ENCODE measurements around the gene DTNBP1. TPM values are rescaled to one million over a fixed set of nuclear protein-coding genes. Genes with fewer than 3 reads are reported as not detected.
A peak's percentile ranks its signal among the peaks of the same experiment; 100 is the strongest.

Gene DTNBP1
- total RNA-seq, 4 donors from 2014 or later: 5.2 to 14.7 (median 7.5) TPM

DNA sequence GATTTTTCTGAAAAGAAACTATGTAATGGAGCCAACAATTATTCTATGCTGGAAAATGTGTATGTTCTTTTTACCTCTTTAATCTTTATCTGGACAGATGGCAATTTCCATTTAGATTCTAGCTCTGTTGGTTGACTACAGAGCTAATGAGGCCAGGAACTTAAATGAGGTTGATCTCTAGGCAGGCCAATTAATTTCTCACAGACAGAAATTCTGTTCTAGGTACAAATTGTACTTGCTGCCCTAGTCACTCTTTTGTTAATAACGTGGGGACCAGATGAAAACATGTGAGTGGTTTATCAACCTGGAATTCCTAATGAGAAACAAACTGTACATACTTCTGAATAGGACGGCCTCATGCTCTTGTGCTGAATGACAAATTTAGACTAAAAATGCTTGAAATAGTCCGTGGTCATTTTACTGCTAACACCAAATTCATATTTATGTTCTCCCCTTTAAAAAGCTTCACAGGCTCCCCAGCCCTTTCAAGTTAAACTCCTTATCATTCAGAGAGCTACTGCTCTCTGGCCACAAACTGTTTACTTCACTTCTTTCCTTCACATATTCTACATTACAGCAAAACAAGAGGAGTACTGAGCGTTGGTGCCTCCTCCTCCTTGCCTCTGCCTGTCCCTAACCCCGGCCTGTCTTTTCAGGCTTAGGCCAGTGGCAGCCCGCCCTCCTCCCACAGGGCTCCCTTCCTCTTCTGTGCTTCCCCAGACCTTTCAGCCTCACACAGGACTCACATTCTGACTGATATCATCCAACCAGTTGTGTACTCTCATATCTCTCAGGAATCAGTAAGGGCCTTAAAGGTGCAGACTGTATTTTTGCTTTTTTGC, 41.4 kb downstream of the DTNBP1 start:
- no peaks in the 10 kb centered on the region for H3K27me3 ChIP-seq
- peak overlapping the region in 3 of 4 donors; percentile 42 to 45 (median 44) for H3K27ac ChIP-seq
- DNase-seq: no peak
- intact Hi-C loops (cut with DNase I): no loop called here
- TF ChIP-seq POLR2A (IDR thresholded peaks at IDR 0.05): no peak
- TF ChIP-seq, protein P1, sequence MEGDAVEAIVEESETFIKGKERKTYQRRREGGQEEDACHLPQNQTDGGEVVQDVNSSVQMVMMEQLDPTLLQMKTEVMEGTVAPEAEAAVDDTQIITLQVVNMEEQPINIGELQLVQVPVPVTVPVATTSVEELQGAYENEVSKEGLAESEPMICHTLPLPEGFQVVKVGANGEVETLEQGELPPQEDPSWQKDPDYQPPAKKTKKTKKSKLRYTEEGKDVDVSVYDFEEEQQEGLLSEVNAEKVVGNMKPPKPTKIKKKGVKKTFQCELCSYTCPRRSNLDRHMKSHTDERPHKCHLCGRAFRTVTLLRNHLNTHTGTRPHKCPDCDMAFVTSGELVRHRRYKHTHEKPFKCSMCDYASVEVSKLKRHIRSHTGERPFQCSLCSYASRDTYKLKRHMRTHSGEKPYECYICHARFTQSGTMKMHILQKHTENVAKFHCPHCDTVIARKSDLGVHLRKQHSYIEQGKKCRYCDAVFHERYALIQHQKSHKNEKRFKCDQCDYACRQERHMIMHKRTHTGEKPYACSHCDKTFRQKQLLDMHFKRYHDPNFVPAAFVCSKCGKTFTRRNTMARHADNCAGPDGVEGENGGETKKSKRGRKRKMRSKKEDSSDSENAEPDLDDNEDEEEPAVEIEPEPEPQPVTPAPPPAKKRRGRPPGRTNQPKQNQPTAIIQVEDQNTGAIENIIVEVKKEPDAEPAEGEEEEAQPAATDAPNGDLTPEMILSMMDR (IDR thresholded peaks at IDR 0.05): no peak
- peaks cover 6 to 34% (median 20%) of the 10 kb centered on the region in 3 donors for H3K4me1 ChIP-seq
- peaks cover 0 to 21% (median 0%) of the 10 kb centered on the region in 3 donors for H3K36me3 ChIP-seq
- H3K4me3 ChIP-seq: no peak overlapping the region
- 31 to 37% methylated on average over 6 of the region's 6 CpGs for WGBS, 2 donors
- H3K9me3 ChIP-seq: no peaks in the 10 kb centered on the region

DNA sequence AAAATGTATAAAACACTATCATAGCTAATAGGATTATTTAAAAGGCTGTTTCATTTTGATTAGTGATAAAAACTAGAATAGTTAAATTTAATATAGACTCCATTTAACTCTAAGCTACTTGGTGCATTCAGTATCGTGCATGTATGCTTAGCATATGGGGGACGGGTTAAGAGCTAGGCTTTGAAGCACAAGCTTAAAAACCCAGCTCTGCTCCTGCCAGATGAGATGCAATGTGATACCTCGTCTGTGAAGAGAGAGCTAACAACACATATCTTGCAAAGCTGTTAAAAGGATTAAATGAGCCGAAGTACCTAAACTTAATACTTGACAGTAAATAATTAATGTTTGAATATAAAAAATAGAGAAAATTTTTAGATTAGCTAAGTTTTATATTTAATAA, 42.2 kb downstream of the DTNBP1 start:
- H3K4me1 ChIP-seq: peaks cover 6 to 42% (median 20%) of the 10 kb centered on the region in 3 donors
- H3K27ac ChIP-seq: no peak overlapping the region
- DNase-seq: no peak
- H3K9me3 ChIP-seq: no peaks in the 10 kb centered on the region
- WGBS, 2 donors: 82 to 85% methylated on average over 4 of the region's 4 CpGs
- peaks cover 0 to 13% (median 0%) of the 10 kb centered on the region in 3 donors for H3K36me3 ChIP-seq
- intact Hi-C loops (cut with DNase I): no loop called here
- H3K27me3 ChIP-seq: no peaks in the 10 kb centered on the region
- TF ChIP-seq, protein P1 (IDR thresholded peaks at IDR 0.05): no peak
- no peak for TF ChIP-seq POLR2A (IDR thresholded peaks at IDR 0.05)
- no peak overlapping the region for H3K4me3 ChIP-seq

DNA sequence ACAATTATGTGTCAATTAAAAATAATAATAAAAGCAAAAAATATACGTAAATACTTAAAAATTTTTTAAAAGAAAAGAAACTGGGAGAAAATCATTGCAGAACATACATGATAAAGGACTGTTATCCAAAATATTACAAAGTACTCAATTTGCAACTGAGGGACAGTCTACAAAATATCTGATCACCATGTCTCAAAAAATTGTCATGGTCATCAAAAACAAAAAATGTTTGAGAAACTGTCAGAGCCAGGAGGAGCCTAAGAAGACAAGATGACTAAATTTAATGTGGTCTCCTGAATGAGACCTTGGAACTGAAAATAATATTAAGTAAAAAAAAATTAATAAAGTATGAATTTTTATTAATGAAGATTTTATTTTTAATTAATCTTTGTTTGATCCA, 43.5 kb downstream of the DTNBP1 start:
- no peak overlapping the region for H3K27ac ChIP-seq
- WGBS, 2 donors: 91 to 97% methylated on average over 1 of the region's 1 CpG
- no peaks in the 10 kb centered on the region for H3K27me3 ChIP-seq
- TF ChIP-seq POLR2A (IDR thresholded peaks at IDR 0.05): no peak
- TF ChIP-seq, protein P1 (IDR thresholded peaks at IDR 0.05): no peak
- no peak for DNase-seq
- no peak overlapping the region for H3K4me3 ChIP-seq
- intact Hi-C loops (cut with DNase I): loop anchor here (10.0 kb wide), 1 partner anchor 105 kb away; no protein-coding TSS in a partner anchor
- peaks cover 6 to 43% (median 20%) of the 10 kb centered on the region in 3 donors for H3K4me1 ChIP-seq
- H3K9me3 ChIP-seq: no peaks in the 10 kb centered on the region
- peaks cover 0 to 10% (median 0%) of the 10 kb centered on the region in 3 donors for H3K36me3 ChIP-seq

DNA sequence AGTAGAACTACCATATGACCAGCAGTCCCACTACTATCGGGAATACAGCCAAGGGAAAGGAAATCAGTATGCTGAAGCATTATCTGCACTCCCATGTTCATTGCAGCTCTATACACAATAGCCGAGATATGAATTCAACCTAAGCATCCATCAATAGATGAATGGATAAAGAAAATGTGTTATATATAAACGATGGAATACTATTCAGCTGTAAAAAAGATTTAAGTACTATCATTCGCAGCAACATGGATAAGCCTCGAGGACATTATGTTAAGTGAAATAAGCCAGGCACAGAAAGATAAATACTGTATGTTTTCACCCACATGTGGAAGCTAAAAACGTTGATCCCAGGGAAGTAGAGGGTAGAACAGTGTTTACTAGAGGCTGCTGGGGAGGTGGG, 44.1 kb downstream of the DTNBP1 start:
- Histone ChIP-seq H3K27ac (no peak overlapping the region), H3K9me3 (no peaks in the 10 kb centered on the region), H3K27me3 (no peaks in the 10 kb centered on the region), H3K4me1 (peaks cover 6 to 43% (median 20%) of the 10 kb centered on the region in 3 donors), H3K36me3 (peaks cover 0 to 10% (median 0%) of the 10 kb centered on the region in 3 donors), H3K4me3 (no peak overlapping the region)
- intact Hi-C loops (cut with DNase I): loop anchor here (10.0 kb wide), 1 partner anchor 104 kb away; no protein-coding TSS in a partner anchor
- DNase-seq: no peak
- TF ChIP-seq POLR2A (IDR thresholded peaks at IDR 0.05): no peak
- TF ChIP-seq, protein P1 (IDR thresholded peaks at IDR 0.05): no peak
- WGBS, 2 donors: 96% methylated on average over 6 of the region's 6 CpGs

DNA sequence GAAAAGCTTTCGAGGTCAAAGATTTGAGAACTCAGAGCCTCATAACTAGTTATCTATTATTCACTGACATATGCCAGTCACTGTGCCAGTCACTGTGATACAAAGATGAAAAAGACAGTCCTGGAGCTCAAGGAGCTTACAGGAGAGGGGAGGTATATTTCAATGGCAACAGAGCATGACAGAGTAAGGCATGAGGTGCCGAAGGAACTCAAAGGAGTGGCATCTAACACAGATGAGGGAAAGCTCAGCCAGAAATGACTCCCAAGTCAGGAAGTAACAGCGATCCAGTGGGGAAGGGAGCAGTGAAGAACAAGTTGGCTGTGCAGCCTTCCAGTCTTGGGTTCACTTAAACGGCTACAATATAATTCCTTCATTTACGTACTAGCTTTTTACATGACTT, 46.6 kb downstream of the DTNBP1 start:
- WGBS, 2 donors: 56 to 70% methylated on average over 5 of the region's 5 CpGs
- Histone ChIP-seq H3K27ac (no peak overlapping the region), H3K27me3 (no peaks in the 10 kb centered on the region), H3K36me3 (peaks cover 0 to 22% (median 0%) of the 10 kb centered on the region in 3 donors), H3K4me1 (peaks cover under 1 to 24% (median 3%) of the 10 kb centered on the region in 3 donors), H3K4me3 (no peak overlapping the region), H3K9me3 (no peaks in the 10 kb centered on the region)
- intact Hi-C loops (cut with DNase I): loop anchor here (10.0 kb wide), 1 partner anchor 101 kb away; no protein-coding TSS in a partner anchor
- no peak for DNase-seq
- TF ChIP-seq, protein P1 (IDR thresholded peaks at IDR 0.05): no peak
- TF ChIP-seq POLR2A (IDR thresholded peaks at IDR 0.05): no peak

Measured in esophagus squamous epithelium (tissue), 5 donors.